DMS 273 (cell line): ENCODE results near the gene HOXC10.
A peak's percentile ranks its signal among the peaks of the same experiment; 100 is the strongest.

Experiments used
- DNase-seq: peaks from one replicate; lab custom pipeline; 2025; ENCODE audit not compliant: unreplicated experiment; lab: John Stamatoyannopoulos, UW

Gene HOXC10

GRCh38 chr12:53964315-53964713 is 20.6 kb upstream of the HOXC10 start:
- no peak for DNase-seq

- no peak for DNase-seq
Observed at GRCh38 chr12:53965281-53966084, 19.5 kb upstream of the HOXC10 start.

GRCh38 chr12:53966085-53966384 is 18.9 kb upstream of the HOXC10 start:
- no peak for DNase-seq

GRCh38 chr12:53966385-53967133 is 18.4 kb upstream of the HOXC10 start:
- no peak for DNase-seq

GRCh38 chr12:53967421-53967925 is 17.5 kb upstream of the HOXC10 start:
- peak; percentile 10 for DNase-seq

- DNase-seq: no peak
Observed at GRCh38 chr12:53968214-53969127, 16.5 kb upstream of the HOXC10 start.

- no peak for DNase-seq
Observed at GRCh38 chr12:53969588-53970259, 15.2 kb upstream of the HOXC10 start.

- DNase-seq: no peak
Observed at GRCh38 chr12:53970451-53970850, 14.5 kb upstream of the HOXC10 start.

- DNase-seq: no peak
Observed at GRCh38 chr12:53971129-53971528, 13.8 kb upstream of the HOXC10 start.

- no peak for DNase-seq
Observed at GRCh38 chr12:53971686-53972085, 13.3 kb upstream of the HOXC10 start.

GRCh38 chr12:53972152-53972702 is 12.7 kb upstream of the HOXC10 start:
- DNase-seq: no peak

- DNase-seq: no peak
Observed at GRCh38 chr12:53972722-53973235, 12.2 kb upstream of the HOXC10 start, which contains the start of gene HOXC11. HOXC11 (plus strand) TSS chr12:53973126; CDS start chr12:53973242, 116 bp downstream.

- DNase-seq: peak; percentile 41
Observed at GRCh38 chr12:53973236-53974042, 11.5 kb upstream of the HOXC10 start.

- DNase-seq: peak; percentile 64
Observed at GRCh38 chr12:53974084-53975063, 10.6 kb upstream of the HOXC10 start, which contains the start of gene HOTAIR. HOTAIR (minus strand) TSS chr12:53974954.

- no peak for DNase-seq
Observed at GRCh38 chr12:53975064-53975471, 9.9 kb upstream of the HOXC10 start.

GRCh38 chr12:53975479-53976152 is 9.3 kb upstream of the HOXC10 start:
- DNase-seq: no peak

- DNase-seq: peak; percentile 61
Observed at GRCh38 chr12:53976172-53976822, 8.6 kb upstream of the HOXC10 start.
